NCI-H2107 treated with DMSO at 0.1 percent for 48 hours (cell line): ENCODE results near the gene KRTAP27-1.

Source experiments
- DNase-seq: peaks from one replicate; lab custom pipeline; 2025; ENCODE audit not compliant: unreplicated experiment; lab: John Stamatoyannopoulos, UW

The KRTAP27-1 gene

DNA sequence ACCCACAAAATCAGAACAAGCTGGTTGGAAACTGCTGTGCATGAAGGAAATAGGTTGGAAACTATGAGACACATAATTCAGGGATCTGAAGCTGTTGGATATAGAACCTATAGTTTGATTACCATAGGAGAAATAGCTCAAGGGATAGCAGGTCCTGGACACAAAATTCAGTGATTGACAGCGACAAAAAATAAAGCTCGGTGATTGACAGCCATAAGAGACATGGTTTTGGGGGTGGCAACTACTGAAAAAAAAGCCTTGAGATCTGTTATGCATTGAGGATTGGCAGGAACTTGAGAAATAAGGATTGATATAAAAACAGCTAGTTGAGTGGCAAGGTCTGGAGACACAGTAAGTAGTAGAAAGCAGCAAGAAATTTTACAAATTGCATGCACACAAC lies 48.3 kb downstream of the KRTAP27-1 start, which contains the start of gene KRTAP25-1:
TSS of gene KRTAP25-1 (minus strand) at position 300 of the 400 bp plus-strand sequence. CDS start at position 276, 24 bp downstream.
- DNase-seq = no peak
